WTC11 (cell line): Measurements from ENCODE around the gene TKTL1. TPM values are rescaled to one million over a fixed set of nuclear protein-coding genes. Genes with fewer than 3 reads are reported as not detected.

Experiments used
- ATAC-seq: fragments of 200-7000 bp; cut with Tn5 transposase; 2 replicates; pipeline ENCODE4 v1.10.0; 2021; ENCODE audit warnings: mild to moderate bottlenecking, moderate library complexity
- CTCF ChIA-PET: fragments of 300-600 bp; sonication (Branson Sonifier 250); formaldehyde crosslinking; loops from one replicate; lab custom pipeline; 2021; ENCODE audit warnings: antibody characterized with exemption; lab: Charles Lee
- POLR2A ChIA-PET: fragments of 350-600 bp; sonication (Branson Sonifier 250); formaldehyde crosslinking; loops from one replicate; lab custom pipeline; 2021; ENCODE audit warnings: antibody characterized with exemption; lab: Charles Lee
- DNase-seq: peaks from one replicate; pipeline ENCODE4 v3.0.0; 2021; ENCODE audit warnings: low spot score
- H3K27ac Mint-ChIP-seq: 2 replicates; pipeline ENCODE4 v1.8.0; 2021; ENCODE audit warnings: mixed read lengths
- H3K27me3 Mint-ChIP-seq: 2 replicates; pipeline ENCODE4 v1.8.0; 2021; ENCODE audit warnings: low read depth, mild to moderate bottlenecking, moderate library complexity, mixed read lengths
- H3K36me3 Mint-ChIP-seq: 2 replicates; pipeline ENCODE4 v1.8.0; 2021; ENCODE audit warnings: mixed read lengths
- H3K4me1 Mint-ChIP-seq: 2 replicates; pipeline ENCODE4 v1.8.0; 2022; ENCODE audit warnings: mixed read lengths
- H3K4me3 Mint-ChIP-seq: 2 replicates; pipeline ENCODE4 v1.8.0; 2021; ENCODE audit warnings: mild to moderate bottlenecking, moderate library complexity, mixed read lengths
- H3K9me3 Mint-ChIP-seq: 2 replicates; pipeline ENCODE4 v1.8.0; 2021; ENCODE audit warnings: mixed read lengths
- ATF1 ChIP-seq: sonication (generic); formaldehyde crosslinking; IDR thresholded peaks from 2 replicates; pipeline ENCODE4 v1.8.1; 2023; ENCODE audit warnings: mild to moderate bottlenecking, moderate library complexity, missing genetic modification reagents
- FOXK1 ChIP-seq: sonication (generic); formaldehyde crosslinking; IDR thresholded peaks from 2 replicates; pipeline ENCODE4 v1.8.0; 2022; ENCODE audit warnings: mild to moderate bottlenecking, moderate library complexity, missing genetic modification reagents
- FOXP1 ChIP-seq: sonication (generic); formaldehyde crosslinking; IDR thresholded peaks from 2 replicates; pipeline ENCODE4 v1.8.0; 2022; ENCODE audit warnings: missing genetic modification reagents, mild to moderate bottlenecking, moderate library complexity, borderline replicate concordance
- GABPB1 ChIP-seq: sonication (generic); formaldehyde crosslinking; IDR thresholded peaks from 2 replicates; pipeline ENCODE4 v1.8.1; 2023; ENCODE audit warnings: mild to moderate bottlenecking, missing genetic modification reagents
- HMGA2 ChIP-seq: fragments of 250-450 bp; sonication (Bioruptor Pico); IDR thresholded peaks from 2 replicates; pipeline ENCODE4 v1.4.0; 2021; ENCODE audit warnings: mild to moderate bottlenecking, moderate library complexity
- HMGXB4 ChIP-seq: sonication (generic); formaldehyde crosslinking; IDR thresholded peaks from 2 replicates; pipeline ENCODE4 v1.8.1; 2023; ENCODE audit warnings: mild to moderate bottlenecking, moderate library complexity, missing genetic modification reagents
- KAT7 ChIP-seq: sonication (generic); formaldehyde crosslinking; IDR thresholded peaks from 2 replicates; pipeline ENCODE4 v1.8.1; 2023; ENCODE audit warnings: missing genetic modification reagents, mild to moderate bottlenecking, borderline replicate concordance
- NFATC4 ChIP-seq: fragments of 250-450 bp; sonication (Bioruptor Pico); IDR thresholded peaks from 2 replicates; pipeline ENCODE4 v1.9.0; 2021; ENCODE audit warnings: mild to moderate bottlenecking
- NFE2L1 ChIP-seq: sonication (generic); formaldehyde crosslinking; IDR thresholded peaks from 2 replicates; pipeline ENCODE4 v1.8.1; 2023; ENCODE audit warnings: missing genetic modification reagents
- NR1H2 ChIP-seq: sonication (generic); formaldehyde crosslinking; IDR thresholded peaks from 2 replicates; pipeline ENCODE4 v1.9.0; 2021; ENCODE audit warnings: mild to moderate bottlenecking, moderate library complexity, missing genetic modification reagents
- NR3C1 ChIP-seq: sonication (generic); formaldehyde crosslinking; conservative IDR thresholded peaks from 2 replicates; pipeline ENCODE4 v1.8.1; 2023; ENCODE audit warnings: low read depth, mild to moderate bottlenecking, missing genetic modification reagents
- ZNF138 ChIP-seq: sonication (generic); formaldehyde crosslinking; conservative IDR thresholded peaks from 2 replicates; pipeline ENCODE4 v1.8.1; 2022; ENCODE audit warnings: mild to moderate bottlenecking, moderate library complexity, missing genetic modification reagents
- ZNF263 ChIP-seq: sonication (generic); formaldehyde crosslinking; IDR thresholded peaks from 2 replicates; pipeline ENCODE4 v1.8.1; 2022; ENCODE audit warnings: low read depth, mild to moderate bottlenecking, moderate library complexity, missing genetic modification reagents
- ZNF281 ChIP-seq: sonication (generic); formaldehyde crosslinking; IDR thresholded peaks from 2 replicates; pipeline ENCODE4 v1.8.0; 2023; ENCODE audit warnings: mild to moderate bottlenecking, missing genetic modification reagents
- total RNA-seq: library from RNA; stranded (reverse); gene quantifications from 3 replicates; pipeline ENCODE4 v1.2.3, GENCODE V29; 2021
- TF ChIP-seq, protein P1 (sequence below): sonication (generic); formaldehyde crosslinking; IDR thresholded peaks from 2 replicates; pipeline ENCODE4 v1.8.1; 2023; ENCODE audit warnings: mild to moderate bottlenecking, missing genetic modification reagents
- TF ChIP-seq, protein P2 (sequence below): sonication (generic); formaldehyde crosslinking; IDR thresholded peaks from 2 replicates; pipeline ENCODE4 v1.8.1; 2022; ENCODE audit warnings: mild to moderate bottlenecking, missing genetic modification reagents, moderate library complexity, borderline replicate concordance
- TF ChIP-seq, protein P3 (sequence below): sonication (generic); formaldehyde crosslinking; IDR thresholded peaks from 2 replicates; pipeline ENCODE4 v1.8.1; 2022; ENCODE audit warnings: low read depth, missing genetic modification reagents, borderline replicate concordance
- TF ChIP-seq, protein P4 (sequence below): sonication (generic); formaldehyde crosslinking; IDR thresholded peaks from 2 replicates; pipeline ENCODE4 v1.8.1; 2022; ENCODE audit warnings: mild to moderate bottlenecking, moderate library complexity, missing genetic modification reagents

Gene TKTL1
- total RNA-seq, 1 experiment from 2014 or later = 0.46 TPM

DNA sequence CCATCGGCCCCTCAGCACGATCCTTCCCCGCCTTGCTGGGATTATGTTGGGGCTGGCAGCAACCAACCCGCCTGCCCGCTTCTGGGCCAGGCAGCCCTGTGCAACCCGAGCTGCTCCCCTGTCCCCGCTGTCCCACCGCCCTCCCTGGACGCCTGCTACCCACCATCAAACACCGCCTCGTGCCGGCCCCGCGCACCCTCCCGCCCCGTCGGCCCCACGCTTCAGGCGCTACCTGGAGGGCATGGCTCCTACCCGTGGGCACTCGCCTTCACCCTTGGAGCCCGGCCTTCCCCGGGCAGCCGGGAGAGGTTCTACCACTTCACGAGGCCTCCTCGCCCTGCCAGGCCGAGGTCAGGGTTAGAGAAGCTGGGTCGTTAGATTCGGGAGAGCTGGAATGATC, 37.0 kb downstream of the TKTL1 start:
- TF ChIP-seq, protein P1, sequence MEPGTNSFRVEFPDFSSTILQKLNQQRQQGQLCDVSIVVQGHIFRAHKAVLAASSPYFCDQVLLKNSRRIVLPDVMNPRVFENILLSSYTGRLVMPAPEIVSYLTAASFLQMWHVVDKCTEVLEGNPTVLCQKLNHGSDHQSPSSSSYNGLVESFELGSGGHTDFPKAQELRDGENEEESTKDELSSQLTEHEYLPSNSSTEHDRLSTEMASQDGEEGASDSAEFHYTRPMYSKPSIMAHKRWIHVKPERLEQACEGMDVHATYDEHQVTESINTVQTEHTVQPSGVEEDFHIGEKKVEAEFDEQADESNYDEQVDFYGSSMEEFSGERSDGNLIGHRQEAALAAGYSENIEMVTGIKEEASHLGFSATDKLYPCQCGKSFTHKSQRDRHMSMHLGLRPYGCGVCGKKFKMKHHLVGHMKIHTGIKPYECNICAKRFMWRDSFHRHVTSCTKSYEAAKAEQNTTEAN = no peak
- no peak for TF ChIP-seq FOXP1 (CRISPR knock-in tag)
- TF ChIP-seq, all 79 proteins: peak for 0
- no peak for DNase-seq
- no peaks in the 10 kb centered on the region for H3K4me1 Mint-ChIP-seq
- CTCF ChIA-PET = no interaction called here
- ATAC-seq = no peak
- H3K27me3 Mint-ChIP-seq = no peaks in the 10 kb centered on the region
- H3K4me3 Mint-ChIP-seq = no peak overlapping the region
- no peak overlapping the region for H3K27ac Mint-ChIP-seq
- no peaks in the 10 kb centered on the region for H3K36me3 Mint-ChIP-seq
- POLR2A ChIA-PET = no interaction called here
- H3K9me3 Mint-ChIP-seq = no peaks in the 10 kb centered on the region

DNA sequence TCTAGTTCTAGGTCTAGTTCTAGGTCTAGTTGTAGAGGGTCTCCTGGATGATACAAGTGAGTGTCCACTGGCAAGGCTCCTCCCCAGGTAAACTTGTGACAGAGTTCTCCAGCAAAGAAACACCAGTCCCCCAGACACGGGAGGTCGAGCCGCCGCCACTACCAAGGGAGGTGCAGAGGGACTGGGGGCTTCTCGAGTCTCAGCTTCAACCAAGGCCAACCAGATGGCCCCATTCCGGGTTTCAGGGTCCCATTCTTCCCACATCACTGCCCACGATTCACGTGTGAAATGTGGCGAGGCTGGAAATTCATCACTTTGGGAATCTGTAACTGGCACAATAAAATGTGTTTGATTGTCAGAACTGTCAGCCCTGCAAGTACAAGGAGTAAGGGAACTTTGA, 37.5 kb downstream of the TKTL1 start:
- CTCF ChIA-PET = no interaction called here
- Mint-ChIP-seq H3K4me3 (no peak overlapping the region), H3K27ac (no peak overlapping the region), H3K27me3 (no peaks in the 10 kb centered on the region), H3K36me3 (no peaks in the 10 kb centered on the region), H3K4me1 (no peaks in the 10 kb centered on the region), H3K9me3 (no peaks in the 10 kb centered on the region)
- ATAC-seq = no peak
- TF ChIP-seq, protein P2, sequence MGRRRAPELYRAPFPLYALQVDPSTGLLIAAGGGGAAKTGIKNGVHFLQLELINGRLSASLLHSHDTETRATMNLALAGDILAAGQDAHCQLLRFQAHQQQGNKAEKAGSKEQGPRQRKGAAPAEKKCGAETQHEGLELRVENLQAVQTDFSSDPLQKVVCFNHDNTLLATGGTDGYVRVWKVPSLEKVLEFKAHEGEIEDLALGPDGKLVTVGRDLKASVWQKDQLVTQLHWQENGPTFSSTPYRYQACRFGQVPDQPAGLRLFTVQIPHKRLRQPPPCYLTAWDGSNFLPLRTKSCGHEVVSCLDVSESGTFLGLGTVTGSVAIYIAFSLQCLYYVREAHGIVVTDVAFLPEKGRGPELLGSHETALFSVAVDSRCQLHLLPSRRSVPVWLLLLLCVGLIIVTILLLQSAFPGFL (CRISPR knock-in tag) = no peak
- no peak for TF ChIP-seq ZNF263 (CRISPR knock-in tag)
- TF ChIP-seq, protein P3, sequence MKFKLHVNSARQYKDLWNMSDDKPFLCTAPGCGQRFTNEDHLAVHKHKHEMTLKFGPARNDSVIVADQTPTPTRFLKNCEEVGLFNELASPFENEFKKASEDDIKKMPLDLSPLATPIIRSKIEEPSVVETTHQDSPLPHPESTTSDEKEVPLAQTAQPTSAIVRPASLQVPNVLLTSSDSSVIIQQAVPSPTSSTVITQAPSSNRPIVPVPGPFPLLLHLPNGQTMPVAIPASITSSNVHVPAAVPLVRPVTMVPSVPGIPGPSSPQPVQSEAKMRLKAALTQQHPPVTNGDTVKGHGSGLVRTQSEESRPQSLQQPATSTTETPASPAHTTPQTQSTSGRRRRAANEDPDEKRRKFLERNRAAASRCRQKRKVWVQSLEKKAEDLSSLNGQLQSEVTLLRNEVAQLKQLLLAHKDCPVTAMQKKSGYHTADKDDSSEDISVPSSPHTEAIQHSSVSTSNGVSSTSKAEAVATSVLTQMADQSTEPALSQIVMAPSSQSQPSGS (CRISPR knock-in tag) = no peak
- TF ChIP-seq ZNF281 (CRISPR knock-in tag) = no peak
- no peak for TF ChIP-seq NFATC4 (CRISPR knock-in tag)
- no peak for TF ChIP-seq HMGA2 (CRISPR knock-in tag)
- TF ChIP-seq, protein P4, sequence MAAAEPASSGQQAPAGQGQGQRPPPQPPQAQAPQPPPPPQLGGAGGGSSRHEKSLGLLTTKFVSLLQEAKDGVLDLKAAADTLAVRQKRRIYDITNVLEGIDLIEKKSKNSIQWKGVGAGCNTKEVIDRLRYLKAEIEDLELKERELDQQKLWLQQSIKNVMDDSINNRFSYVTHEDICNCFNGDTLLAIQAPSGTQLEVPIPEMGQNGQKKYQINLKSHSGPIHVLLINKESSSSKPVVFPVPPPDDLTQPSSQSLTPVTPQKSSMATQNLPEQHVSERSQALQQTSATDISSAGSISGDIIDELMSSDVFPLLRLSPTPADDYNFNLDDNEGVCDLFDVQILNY (CRISPR knock-in tag) = no peak
- TF ChIP-seq KAT7 (CRISPR knock-in tag) = no peak
- TF ChIP-seq ZNF138 = no peak
- no peak for TF ChIP-seq NR3C1 (CRISPR knock-in tag)
- no peak for TF ChIP-seq GABPB1 (CRISPR knock-in tag)
- TF ChIP-seq NFE2L1 (CRISPR knock-in tag) = no peak
- TF ChIP-seq HMGXB4 (CRISPR knock-in tag) = no peak
- no peak for TF ChIP-seq FOXK1 (CRISPR knock-in tag)
- TF ChIP-seq ATF1 (CRISPR knock-in tag) = no peak
- no peak for TF ChIP-seq NR1H2 (CRISPR knock-in tag)
- DNase-seq = no peak
- POLR2A ChIA-PET = no interaction called here
